HCT116 (cell line): ENCODE data around the gene KRTAP12-3. TPM values are rescaled to one million over a fixed set of nuclear protein-coding genes. Genes with fewer than 3 reads are reported as not detected.

Experiments used
- ATAC-seq: fragments of 200-7000 bp; cut with Tn5 transposase; 2 replicates; pipeline ENCODE4 v1.9.1; 2020; ENCODE audit warnings: mild to moderate bottlenecking, moderate library complexity
- BruUV-seq: library from RNA; stranded (reverse); fragments of 400-500 nt; replicated peaks from 2 replicates; lab custom pipeline; 2021; lab: Mats Ljungman, UMichigan
- CTCF ChIA-PET: fragments of 300-600 bp; sonication (Branson Sonifier 250); formaldehyde crosslinking; loops from one replicate; lab custom pipeline; 2021; ENCODE audit warnings: antibody characterized with exemption; lab: Charles Lee
- POLR2A ChIA-PET: fragments of 300-600, 350-600 bp; sonication (Branson Sonifier 250); formaldehyde crosslinking; loops from one replicate; lab custom pipeline; 2021; ENCODE audit warnings: antibody characterized with exemption; lab: Charles Lee
- RAD21 ChIA-PET, 2 experiments: fragments of 300-600 bp; sonication (Branson Sonifier 250); formaldehyde crosslinking; loops; one replicate each; lab custom pipeline; 2023; ENCODE audit warnings: low total read pairs in 2 of 2; ENCODE audit not compliant: uncharacterized antibody in 2 of 2, unreplicated experiment in 2 of 2, low non-redundant PET in 1 of 2; lab: Charles Lee
- DNase-seq: peaks from one replicate; pipeline ENCODE4 v3.0.0-alpha.2; 2010; ENCODE audit warnings: low read depth, low spot score
- H2AFZ ChIP-seq: fragments of 200-600 bp; shearing (Covaris generic), sonication (generic); 2 replicates; pipeline ENCODE4 v1.6.1; 2017; ENCODE audit warnings: low read depth, mixed run types, mixed read lengths, antibody characterized with exemption, low read length; ENCODE audit not compliant: poor library complexity, severe bottlenecking
- H3K27ac ChIP-seq: 2 replicates; pipeline ENCODE4 v1.5.1; 2012; ENCODE audit warnings: low read depth, low read length
- H3K27me3 ChIP-seq: fragments of 200-600 bp; sonication (generic); 2 replicates; pipeline ENCODE4 v1.6.1; 2016; ENCODE audit warnings: mixed run types, low read length, mixed read lengths; ENCODE audit not compliant: insufficient read depth
- H3K36me3 ChIP-seq, 2 experiments: fragments of 200-500 bp in 1 of 2; fragments of 200-600 bp in 1 of 2; sonication (Bioruptor generic) in 1 of 2; sonication (generic) in 1 of 2; 2 replicates each; pipeline versions ENCODE4 v1.5.1 to v1.6.1; 2014 to 2016; ENCODE audit warnings: low read length in 2 of 2, inconsistent platforms in 1 of 2, mixed read lengths in 1 of 2, mixed run types in 1 of 2; ENCODE audit not compliant: insufficient read depth in 2 of 2, control insufficient read depth in 1 of 2
- H3K4me1 ChIP-seq, 2 experiments: fragments of 200-600 bp in 1 of 2; sonication (generic) in 1 of 2; 2 replicates each; pipeline versions ENCODE4 v1.5.1 to v1.6.1; 2012 to 2017; ENCODE audit warnings: low read length in 2 of 2, inconsistent platforms in 1 of 2, mild to moderate bottlenecking in 1 of 2, mixed read lengths in 1 of 2, mixed run types in 1 of 2, moderate library complexity in 1 of 2; ENCODE audit not compliant: insufficient read depth in 2 of 2, control insufficient read depth in 1 of 2
- H3K4me2 ChIP-seq: fragments of 200-600 bp; sonication (generic); 2 replicates; pipeline ENCODE4 v1.6.1; 2017; ENCODE audit warnings: mixed run types, low read length, mixed read lengths
- H3K4me3 ChIP-seq, 2 experiments: fragments of 200-600 bp in 1 of 2; sonication (generic) in 1 of 2; replicated peaks in 1 of 2; 2 replicates each; pipeline ENCODE4 v1.5.1; 2011 to 2016; ENCODE audit warnings: low read length in 2 of 2, control low read depth in 1 of 2, low read depth in 1 of 2, mild to moderate bottlenecking in 1 of 2, mixed read lengths in 1 of 2, mixed run types in 1 of 2
- H3K79me2 ChIP-seq: fragments of 200-600 bp; sonication (generic); 2 replicates; pipeline ENCODE4 v1.6.1; 2017; ENCODE audit warnings: mild to moderate bottlenecking, mixed run types, low read length, moderate library complexity, mixed read lengths; ENCODE audit not compliant: insufficient read depth
- H3K9ac ChIP-seq: fragments of 200-600 bp; sonication (generic); 2 replicates; pipeline ENCODE4 v1.6.1; 2016; ENCODE audit warnings: low read length, mixed read lengths
- H3K9me2 ChIP-seq: fragments of 200-600 bp; sonication (generic), shearing (Covaris generic); 2 replicates; pipeline ENCODE4 v1.6.1; 2017; ENCODE audit warnings: mixed run types, mild to moderate bottlenecking, moderate library complexity; ENCODE audit not compliant: insufficient read depth
- H3K9me3 ChIP-seq, 2 experiments: fragments of 200-500 bp in 1 of 2; fragments of 200-600 bp in 1 of 2; sonication (Bioruptor generic) in 1 of 2; sonication (generic) in 1 of 2; 2 replicates each; pipeline ENCODE4 v1.6.1; 2014 to 2017; ENCODE audit warnings: low read length in 2 of 2, mixed read lengths in 2 of 2, inconsistent platforms in 1 of 2, low read depth in 1 of 2, mild to moderate bottlenecking in 1 of 2, mixed run types in 1 of 2, moderate library complexity in 1 of 2; ENCODE audit not compliant: control insufficient read depth in 1 of 2, insufficient read depth in 1 of 2
- H4K20me1 ChIP-seq: fragments of 200-600 bp; sonication (generic), shearing (Covaris generic); 2 replicates; pipeline ENCODE4 v1.6.1; 2017; ENCODE audit warnings: mixed run types, mild to moderate bottlenecking, moderate library complexity; ENCODE audit not compliant: insufficient read depth
- CBX3 ChIP-seq: IDR thresholded peaks from 2 replicates; pipeline ENCODE4 v1.6.1; 2012; ENCODE audit warnings: low read depth
- EGR1 ChIP-seq: IDR thresholded peaks from 2 replicates; pipeline ENCODE4 v1.6.1; 2012; ENCODE audit warnings: low read depth
- EZH2 ChIP-seq: fragments of 200-600 bp; sonication (generic); IDR thresholded peaks from 2 replicates; pipeline ENCODE4 v1.6.1; 2017; ENCODE audit warnings: antibody characterized with exemption, mixed run types
- FOSL1 ChIP-seq: IDR thresholded peaks from 2 replicates; pipeline ENCODE4 v1.6.1; 2012; ENCODE audit warnings: low read depth
- RAD21 ChIP-seq: IDR thresholded peaks from 2 replicates; pipeline ENCODE4 v1.6.1; 2012; ENCODE audit warnings: low read depth, mild to moderate bottlenecking
- SP1 ChIP-seq: IDR thresholded peaks from 2 replicates; pipeline ENCODE4 v1.6.1; 2012; ENCODE audit warnings: low read depth
- YY1 ChIP-seq: IDR thresholded peaks from 2 replicates; pipeline ENCODE4 v1.6.1; 2011; ENCODE audit warnings: low read length, low read depth, moderate library complexity, mild to moderate bottlenecking; ENCODE audit not compliant: insufficient replicate concordance; ENCODE audit errors: extremely low read depth
- ZFX ChIP-seq: fragments of 450-650 bp; IDR thresholded peaks from 2 replicates; pipeline ENCODE4 v1.6.1; 2017
- intact Hi-C: fragments of 100-400 bp; cut with micrococcal nuclease; formaldehyde crosslinking; loops from 2 replicates; pipeline ENCODE4 v1.10.0; 2022
- total RNA-seq: library from RNA; stranded (reverse); gene quantifications from one replicate; pipeline ENCODE4 v1.2.1, GENCODE V29; 2021; ENCODE audit not compliant: unreplicated experiment
- TF ChIP-seq, protein P1 (sequence below), 3 experiments: fragments of 200-600 bp in 1 of 3; sonication (generic) in 1 of 3; IDR thresholded peaks in 2 of 3; conservative IDR thresholded peaks in 1 of 3; 2 replicates each; pipeline ENCODE4 v1.5.1; 2012 to 2017; ENCODE audit warnings: low read depth in 2 of 3, low read length in 2 of 3, antibody characterized with exemption in 1 of 3, borderline replicate concordance in 1 of 3, control low read depth in 1 of 3, mild to moderate bottlenecking in 1 of 3, mixed read lengths in 1 of 3, mixed run types in 1 of 3, moderate library complexity in 1 of 3; ENCODE audit not compliant: insufficient read depth in 1 of 3
- TF ChIP-seq, protein P2 (sequence below): IDR thresholded peaks from 2 replicates; pipeline ENCODE4 v1.6.1; 2011; ENCODE audit warnings: mild to moderate bottlenecking, low read length, moderate library complexity; ENCODE audit not compliant: insufficient replicate concordance; ENCODE audit errors: extremely low read depth
- TF ChIP-seq, protein P3 (sequence below): IDR thresholded peaks from 2 replicates; pipeline ENCODE4 v1.6.1; 2012
- TF ChIP-seq, protein P4 (sequence below): IDR thresholded peaks from 2 replicates; pipeline ENCODE4 v1.6.1; 2012; ENCODE audit warnings: low read depth

Gene KRTAP12-3
- total RNA-seq, 1 experiment from 2014 or later: not detected

DNA sequence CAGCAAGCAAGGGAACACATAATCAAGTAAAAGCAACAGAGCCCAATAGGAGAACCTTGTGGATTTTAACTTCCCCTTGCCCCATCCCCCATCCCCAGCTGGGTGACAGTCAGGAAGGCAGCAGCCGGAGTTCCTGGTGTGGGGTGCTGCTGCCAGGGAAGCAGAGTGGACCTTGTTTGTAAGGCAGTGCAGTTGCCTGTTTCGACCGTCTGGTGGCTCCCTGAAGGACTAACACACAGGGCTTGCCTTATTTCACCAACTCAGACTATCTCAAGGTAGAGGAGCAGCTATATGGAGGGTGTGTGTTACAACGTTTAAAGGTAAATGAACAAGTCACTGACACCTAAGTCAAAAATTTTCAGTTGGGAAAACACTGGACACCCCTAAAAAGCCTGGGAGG, 39.2 kb upstream of the KRTAP12-3 start:
- ATAC-seq (peak; percentile 88), DNase-seq (peak; percentile 2)
- Histone ChIP-seq H3K9me3 (peaks cover 8 to 20% of the 10 kb centered on the region in 2 experiments), H3K4me2 (no peak overlapping the region), H3K36me3 (no peaks in the 10 kb centered on the region), H3K9me2 (no peaks in the 10 kb centered on the region), H3K27me3 (no peaks in the 10 kb centered on the region), H3K79me2 (no peaks in the 10 kb centered on the region), H3K9ac (no peak overlapping the region), H3K4me1 (no peaks in the 10 kb centered on the region), H3K27ac (no peak overlapping the region), H4K20me1 (no peaks in the 10 kb centered on the region), H2AFZ (no peak overlapping the region), H3K4me3 (no peak overlapping the region)
- CTCF ChIA-PET: no interaction called here
- BruUV-seq: no TSS peak
- POLR2A ChIA-PET: no interaction called here
- RAD21 ChIA-PET: no interaction called here
- TF ChIP-seq, protein P1, sequence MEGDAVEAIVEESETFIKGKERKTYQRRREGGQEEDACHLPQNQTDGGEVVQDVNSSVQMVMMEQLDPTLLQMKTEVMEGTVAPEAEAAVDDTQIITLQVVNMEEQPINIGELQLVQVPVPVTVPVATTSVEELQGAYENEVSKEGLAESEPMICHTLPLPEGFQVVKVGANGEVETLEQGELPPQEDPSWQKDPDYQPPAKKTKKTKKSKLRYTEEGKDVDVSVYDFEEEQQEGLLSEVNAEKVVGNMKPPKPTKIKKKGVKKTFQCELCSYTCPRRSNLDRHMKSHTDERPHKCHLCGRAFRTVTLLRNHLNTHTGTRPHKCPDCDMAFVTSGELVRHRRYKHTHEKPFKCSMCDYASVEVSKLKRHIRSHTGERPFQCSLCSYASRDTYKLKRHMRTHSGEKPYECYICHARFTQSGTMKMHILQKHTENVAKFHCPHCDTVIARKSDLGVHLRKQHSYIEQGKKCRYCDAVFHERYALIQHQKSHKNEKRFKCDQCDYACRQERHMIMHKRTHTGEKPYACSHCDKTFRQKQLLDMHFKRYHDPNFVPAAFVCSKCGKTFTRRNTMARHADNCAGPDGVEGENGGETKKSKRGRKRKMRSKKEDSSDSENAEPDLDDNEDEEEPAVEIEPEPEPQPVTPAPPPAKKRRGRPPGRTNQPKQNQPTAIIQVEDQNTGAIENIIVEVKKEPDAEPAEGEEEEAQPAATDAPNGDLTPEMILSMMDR (IDR thresholded peaks at IDR 0.05 in 2 of 3, conservative IDR thresholded peaks at IDR 0.05 in 1 of 3; ENCODE audit: borderline replicate concordance in 1 of 3, insufficient read depth in 1 of 3, low read depth in 2 of 3, low read length in 2 of 3): peak; percentile 6 to 23 (median 14); a peak in 1 of 6 replicates
- TF ChIP-seq EZH2: no peak
- intact Hi-C loops: no loop called here

DNA sequence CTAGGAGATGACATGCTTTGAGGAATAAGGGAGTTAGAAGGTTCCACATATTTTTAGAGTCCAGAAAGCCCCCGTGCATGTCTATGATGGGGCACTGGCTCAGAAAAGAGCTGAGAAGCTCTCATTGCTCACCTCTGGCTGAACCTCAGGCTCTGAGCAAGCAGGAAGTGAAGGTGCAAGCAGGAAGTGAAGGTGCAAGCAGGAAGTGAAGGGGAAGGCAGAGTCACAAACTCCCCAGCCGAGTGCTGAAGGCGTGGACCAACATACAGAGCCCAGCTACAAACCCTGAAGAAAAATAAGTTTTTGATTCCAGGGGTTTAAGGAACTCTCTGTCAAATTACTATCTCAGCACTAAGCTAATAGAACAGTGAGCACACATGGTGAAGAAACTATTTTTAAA, 38.8 kb upstream of the KRTAP12-3 start:
- CTCF ChIA-PET: no interaction called here
- BruUV-seq: no TSS peak

More for the DNA sequence above, 38.8 kb upstream of the KRTAP12-3 start:
- H3K27ac ChIP-seq: no peak overlapping the region
- intact Hi-C loops: no loop called here
- no peaks in the 10 kb centered on the region for H3K4me1 ChIP-seq
- H3K4me2 ChIP-seq: no peak overlapping the region
- H4K20me1 ChIP-seq: no peaks in the 10 kb centered on the region
- ChIA-PET POLR2A (no interaction called here), RAD21 (no interaction called here)
- ATAC-seq (no peak), DNase-seq (no peak)
- peaks cover 12 to 24% of the 10 kb centered on the region in 2 experiments for H3K9me3 ChIP-seq
- no peak overlapping the region for H2AFZ ChIP-seq
- no peak overlapping the region for H3K9ac ChIP-seq
- no peaks in the 10 kb centered on the region for H3K9me2 ChIP-seq
- H3K27me3 ChIP-seq: no peaks in the 10 kb centered on the region
- no peak overlapping the region for H3K4me3 ChIP-seq
- TF ChIP-seq YY1 (no peak), SP1 (no peak), FOSL1 (no peak), EGR1 (no peak), ZFX (no peak), EZH2 (no peak), RAD21 (no peak), CBX3 (no peak)
- TF ChIP-seq, protein P2, sequence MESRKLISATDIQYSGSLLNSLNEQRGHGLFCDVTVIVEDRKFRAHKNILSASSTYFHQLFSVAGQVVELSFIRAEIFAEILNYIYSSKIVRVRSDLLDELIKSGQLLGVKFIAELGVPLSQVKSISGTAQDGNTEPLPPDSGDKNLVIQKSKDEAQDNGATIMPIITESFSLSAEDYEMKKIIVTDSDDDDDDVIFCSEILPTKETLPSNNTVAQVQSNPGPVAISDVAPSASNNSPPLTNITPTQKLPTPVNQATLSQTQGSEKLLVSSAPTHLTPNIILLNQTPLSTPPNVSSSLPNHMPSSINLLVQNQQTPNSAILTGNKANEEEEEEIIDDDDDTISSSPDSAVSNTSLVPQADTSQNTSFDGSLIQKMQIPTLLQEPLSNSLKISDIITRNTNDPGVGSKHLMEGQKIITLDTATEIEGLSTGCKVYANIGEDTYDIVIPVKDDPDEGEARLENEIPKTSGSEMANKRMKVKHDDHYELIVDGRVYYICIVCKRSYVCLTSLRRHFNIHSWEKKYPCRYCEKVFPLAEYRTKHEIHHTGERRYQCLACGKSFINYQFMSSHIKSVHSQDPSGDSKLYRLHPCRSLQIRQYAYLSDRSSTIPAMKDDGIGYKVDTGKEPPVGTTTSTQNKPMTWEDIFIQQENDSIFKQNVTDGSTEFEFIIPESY: no peak
- TF ChIP-seq, protein P3, sequence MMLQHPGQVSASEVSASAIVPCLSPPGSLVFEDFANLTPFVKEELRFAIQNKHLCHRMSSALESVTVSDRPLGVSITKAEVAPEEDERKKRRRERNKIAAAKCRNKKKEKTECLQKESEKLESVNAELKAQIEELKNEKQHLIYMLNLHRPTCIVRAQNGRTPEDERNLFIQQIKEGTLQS: no peak
- TF ChIP-seq, protein P4, sequence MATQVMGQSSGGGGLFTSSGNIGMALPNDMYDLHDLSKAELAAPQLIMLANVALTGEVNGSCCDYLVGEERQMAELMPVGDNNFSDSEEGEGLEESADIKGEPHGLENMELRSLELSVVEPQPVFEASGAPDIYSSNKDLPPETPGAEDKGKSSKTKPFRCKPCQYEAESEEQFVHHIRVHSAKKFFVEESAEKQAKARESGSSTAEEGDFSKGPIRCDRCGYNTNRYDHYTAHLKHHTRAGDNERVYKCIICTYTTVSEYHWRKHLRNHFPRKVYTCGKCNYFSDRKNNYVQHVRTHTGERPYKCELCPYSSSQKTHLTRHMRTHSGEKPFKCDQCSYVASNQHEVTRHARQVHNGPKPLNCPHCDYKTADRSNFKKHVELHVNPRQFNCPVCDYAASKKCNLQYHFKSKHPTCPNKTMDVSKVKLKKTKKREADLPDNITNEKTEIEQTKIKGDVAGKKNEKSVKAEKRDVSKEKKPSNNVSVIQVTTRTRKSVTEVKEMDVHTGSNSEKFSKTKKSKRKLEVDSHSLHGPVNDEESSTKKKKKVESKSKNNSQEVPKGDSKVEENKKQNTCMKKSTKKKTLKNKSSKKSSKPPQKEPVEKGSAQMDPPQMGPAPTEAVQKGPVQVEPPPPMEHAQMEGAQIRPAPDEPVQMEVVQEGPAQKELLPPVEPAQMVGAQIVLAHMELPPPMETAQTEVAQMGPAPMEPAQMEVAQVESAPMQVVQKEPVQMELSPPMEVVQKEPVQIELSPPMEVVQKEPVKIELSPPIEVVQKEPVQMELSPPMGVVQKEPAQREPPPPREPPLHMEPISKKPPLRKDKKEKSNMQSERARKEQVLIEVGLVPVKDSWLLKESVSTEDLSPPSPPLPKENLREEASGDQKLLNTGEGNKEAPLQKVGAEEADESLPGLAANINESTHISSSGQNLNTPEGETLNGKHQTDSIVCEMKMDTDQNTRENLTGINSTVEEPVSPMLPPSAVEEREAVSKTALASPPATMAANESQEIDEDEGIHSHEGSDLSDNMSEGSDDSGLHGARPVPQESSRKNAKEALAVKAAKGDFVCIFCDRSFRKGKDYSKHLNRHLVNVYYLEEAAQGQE: no peak
- no peaks in the 10 kb centered on the region for H3K36me3 ChIP-seq
- H3K79me2 ChIP-seq: no peaks in the 10 kb centered on the region
